ENCODE data around the gene PIP4K2A. TPM values are rescaled to one million over a fixed set of nuclear protein-coding genes. Genes with fewer than 3 reads are reported as not detected.

Gene PIP4K2A
- total RNA-seq, 1 experiment from 2014 or later, result 25.1 TPM

DNA sequence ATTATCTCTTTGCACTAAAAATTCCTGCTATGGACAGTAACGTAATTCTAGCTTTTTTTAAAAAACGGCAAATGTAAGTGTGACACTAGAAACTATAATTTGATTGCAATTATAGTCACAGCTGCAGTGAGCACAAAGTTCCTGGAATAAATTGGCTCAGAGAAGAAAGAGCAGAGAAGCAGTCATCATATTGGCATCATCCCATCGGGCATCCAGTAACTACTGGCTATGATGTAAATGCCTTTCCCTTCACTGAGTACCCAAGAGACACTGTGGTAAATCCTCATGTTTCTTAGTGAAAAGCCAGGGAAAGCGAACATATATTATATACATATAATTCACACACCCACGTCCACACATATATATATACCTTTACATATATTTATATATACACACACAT, 43.6 kb downstream of the PIP4K2A start:
- DNase-seq (ENCODE audit: extremely low read depth, low read depth), result no peak

GRCh38 chr10:22669163-22669711, 45.1 kb downstream of the PIP4K2A start:
- DNase-seq (ENCODE audit: extremely low read depth, low read depth), result no peak

DNA sequence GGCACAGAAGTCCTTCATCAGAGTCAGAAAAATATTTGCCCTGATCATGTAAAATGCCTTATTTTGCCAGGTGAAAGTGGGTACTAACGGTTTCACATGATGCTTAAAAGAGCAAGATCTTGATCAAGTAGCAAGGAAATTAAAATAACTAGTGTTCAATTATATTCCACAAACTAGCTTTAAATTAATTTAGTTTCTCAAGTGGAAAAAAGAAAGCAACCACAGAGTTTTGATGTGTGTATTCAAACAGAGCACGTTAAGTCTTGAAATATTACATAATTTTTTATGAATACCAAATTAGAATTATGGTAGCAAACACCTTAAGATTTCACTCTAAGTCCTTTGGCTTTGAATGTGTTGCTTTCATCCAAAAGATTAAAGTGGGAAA, 47.3 kb downstream of the PIP4K2A start:
- no peak for DNase-seq (ENCODE audit: extremely low read depth, low read depth)

DNA sequence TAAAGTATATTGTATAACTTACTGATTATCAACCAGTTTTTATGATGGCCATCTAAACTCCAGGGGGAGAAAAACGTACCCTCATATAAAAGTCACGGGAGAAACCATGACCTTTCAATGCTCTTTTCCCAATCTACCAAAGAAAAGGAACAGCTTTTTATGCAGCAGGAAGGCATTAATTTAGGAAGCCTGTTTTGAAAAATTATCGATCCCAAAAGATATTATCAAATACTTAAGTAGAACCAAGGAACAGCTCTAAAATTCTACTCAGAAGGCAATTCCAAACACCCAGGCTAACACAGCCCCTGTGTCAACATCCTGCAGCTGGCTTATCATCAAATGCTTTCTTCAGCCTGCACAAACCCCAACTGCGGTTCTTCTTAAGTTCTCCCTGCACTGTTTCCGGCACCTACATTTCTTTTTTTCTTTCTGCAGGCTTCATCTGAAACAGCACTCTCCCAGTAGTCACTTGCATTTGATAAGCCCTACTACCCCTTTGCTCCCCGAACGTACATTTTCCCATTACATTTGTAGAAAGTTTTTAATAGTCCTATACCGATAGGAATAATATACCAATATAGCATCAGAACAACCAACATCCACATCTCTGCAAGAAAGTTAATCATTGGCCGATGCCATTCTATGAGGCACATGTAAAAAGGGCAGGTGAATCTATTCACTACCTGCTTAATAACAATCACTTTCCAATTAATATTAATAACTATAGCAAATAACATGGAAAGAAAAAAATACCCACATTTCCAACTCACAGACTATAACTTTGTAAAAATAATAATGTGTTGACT, 47.9 kb downstream of the PIP4K2A start:
- DNase-seq (ENCODE audit: extremely low read depth, low read depth), result no peak

DNA sequence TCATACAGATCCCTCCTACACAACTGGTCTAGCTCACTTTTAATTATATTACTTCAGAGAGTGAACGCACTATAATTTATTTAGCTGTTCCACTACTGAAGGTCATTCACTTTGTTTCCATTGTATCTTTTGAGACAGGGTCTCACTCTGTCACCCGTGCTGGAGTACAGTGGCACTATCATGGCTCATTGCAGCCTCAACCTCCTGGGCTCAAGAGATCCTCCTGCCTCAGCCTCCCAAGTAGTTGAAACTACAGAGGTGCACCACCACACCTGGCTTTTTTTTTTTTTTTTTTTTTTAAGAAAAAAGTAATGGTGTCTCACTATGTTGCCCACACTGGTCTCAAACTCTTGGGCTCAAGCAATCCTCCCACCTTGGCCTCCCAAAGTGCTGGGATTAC, 49.0 kb downstream of the PIP4K2A start:
- DNase-seq (ENCODE audit: extremely low read depth, low read depth), result no peak

DNA sequence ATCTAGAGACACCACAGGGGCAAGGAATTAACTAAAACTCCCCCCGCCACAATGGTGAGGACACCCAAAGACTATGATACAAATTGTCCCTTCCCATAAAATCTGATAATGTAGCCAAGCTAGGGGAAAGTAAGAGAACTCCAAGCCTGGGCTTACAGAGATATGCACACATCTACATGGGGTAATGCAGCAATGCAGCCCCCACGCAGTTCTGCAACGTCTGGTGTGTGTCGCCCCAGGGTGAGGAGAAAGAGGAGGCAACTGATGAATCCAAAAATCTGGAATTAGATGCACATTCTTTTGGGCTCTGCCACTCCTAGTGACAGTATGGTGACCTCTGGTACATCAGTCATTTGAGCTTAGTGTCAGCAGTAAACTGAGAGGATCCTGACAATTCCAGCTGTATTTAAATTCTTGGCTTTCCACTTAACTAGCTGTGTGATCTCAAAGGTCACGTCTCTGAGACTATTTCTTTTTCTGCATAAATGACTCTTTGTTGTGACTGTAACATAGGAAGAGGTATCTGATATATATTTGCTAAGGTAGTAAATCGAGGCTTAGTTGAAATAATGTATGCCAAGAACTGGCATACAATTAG, 51.5 kb downstream of the PIP4K2A start:
- no peak for DNase-seq (ENCODE audit: extremely low read depth, low read depth)

- DNase-seq (ENCODE audit: extremely low read depth, low read depth), result no peak
Observed at GRCh38 chr10:22659866-22660265, 54.5 kb downstream of the PIP4K2A start.

- no peak for DNase-seq (ENCODE audit: extremely low read depth, low read depth)
Observed at GRCh38 chr10:22658745-22659410, 55.5 kb downstream of the PIP4K2A start.

DNA sequence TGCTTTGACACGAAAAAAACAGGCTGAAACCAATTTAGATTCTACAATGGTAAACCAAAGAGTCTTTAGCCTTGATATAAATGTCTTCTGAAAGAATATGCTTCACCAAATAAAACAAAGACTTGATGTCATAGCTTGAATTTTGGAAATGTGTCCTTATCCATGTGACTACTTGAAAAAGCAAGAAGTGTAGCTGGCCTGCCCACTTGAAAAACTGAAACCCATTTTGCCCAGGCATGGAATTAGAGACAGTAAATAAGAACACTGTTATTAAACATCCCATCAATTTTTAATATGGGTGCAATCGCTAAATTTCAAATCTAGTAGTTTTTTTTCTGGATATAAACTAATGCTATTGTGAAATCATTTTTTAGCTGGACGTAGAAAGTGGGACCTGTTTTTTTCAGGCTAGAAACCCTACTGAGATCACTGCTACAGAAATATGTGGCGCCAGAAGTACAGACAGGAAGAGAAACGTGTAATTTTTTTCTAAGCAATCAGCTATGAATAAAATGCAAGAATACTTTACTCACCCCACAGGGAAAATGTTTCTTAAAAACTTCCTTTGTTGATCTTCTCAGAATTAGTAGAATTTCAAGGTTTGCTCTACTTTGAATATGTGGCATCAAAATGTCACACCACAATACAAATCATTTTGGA, 56.7 kb downstream of the PIP4K2A start:
- DNase-seq (ENCODE audit: extremely low read depth, low read depth), result no peak

- no peak for DNase-seq (ENCODE audit: extremely low read depth, low read depth)
Observed at GRCh38 chr10:22657024-22657423, 57.4 kb downstream of the PIP4K2A start.

DNA sequence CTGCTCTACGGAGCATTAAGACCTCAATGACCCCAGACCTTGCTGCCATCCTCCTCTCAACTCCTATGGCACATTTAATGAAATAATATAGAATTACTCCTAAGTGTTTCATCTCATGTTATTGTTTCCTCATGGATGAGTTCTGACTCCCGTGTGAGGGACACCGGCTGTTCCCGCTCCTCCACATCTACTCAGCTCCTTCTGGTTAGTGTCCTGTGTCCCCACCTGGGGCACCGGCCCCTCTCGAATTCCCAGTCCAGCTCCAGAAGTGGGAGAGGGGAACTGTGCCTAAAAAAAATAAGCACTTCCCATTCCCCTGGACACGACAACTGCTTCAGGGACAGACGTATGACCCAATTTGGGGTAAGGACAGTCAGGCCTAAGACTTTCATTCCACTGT, 58.3 kb downstream of the PIP4K2A start:
- no peak for DNase-seq (ENCODE audit: extremely low read depth, low read depth)

GRCh38 chr10:22655312-22655981, 58.9 kb downstream of the PIP4K2A start:
- no peak for DNase-seq (ENCODE audit: extremely low read depth, low read depth)

- no peak for DNase-seq (ENCODE audit: extremely low read depth, low read depth)
Observed at GRCh38 chr10:22652988-22653481, 61.3 kb downstream of the PIP4K2A start.

DNA sequence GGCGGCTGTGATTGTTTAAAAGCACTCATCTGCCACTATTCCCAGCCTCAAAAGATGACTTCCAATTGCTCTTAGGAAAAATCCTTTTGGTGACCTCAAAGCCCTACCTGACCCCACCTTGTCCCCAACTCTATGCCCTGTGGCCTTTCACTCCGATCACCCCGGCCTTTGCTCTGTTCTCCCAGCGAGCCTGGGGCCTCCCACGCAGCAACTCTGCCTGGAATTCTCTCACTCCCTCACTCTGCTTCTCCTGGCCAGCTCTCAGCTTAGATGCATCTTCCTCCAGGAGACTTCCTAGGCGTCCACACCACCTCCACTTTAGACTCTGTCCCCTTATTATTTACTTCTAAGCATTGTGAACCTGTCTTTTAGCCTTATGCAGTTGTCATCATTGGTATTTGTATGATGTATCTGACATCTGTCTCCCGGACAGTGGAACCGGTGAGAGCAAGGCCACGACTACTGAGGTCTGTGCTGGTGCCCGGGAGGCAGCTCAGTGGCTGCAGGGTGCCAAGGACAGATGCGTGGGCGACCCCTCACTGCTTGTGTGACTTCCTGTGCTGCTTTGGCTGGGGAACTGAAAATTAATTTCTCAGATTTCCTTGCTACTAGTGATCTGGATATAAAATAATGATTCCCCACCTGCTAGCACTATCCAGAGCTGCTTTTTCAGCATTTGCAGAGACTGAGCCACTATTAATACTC, 63.0 kb downstream of the PIP4K2A start:
- no peak for DNase-seq (ENCODE audit: extremely low read depth, low read depth)

- DNase-seq (ENCODE audit: extremely low read depth, low read depth), result no peak
Observed at GRCh38 chr10:22649994-22650393, 64.4 kb downstream of the PIP4K2A start.

- no peak for DNase-seq (ENCODE audit: extremely low read depth, low read depth)
Observed at GRCh38 chr10:22649390-22649841, 65.0 kb downstream of the PIP4K2A start.

DNA sequence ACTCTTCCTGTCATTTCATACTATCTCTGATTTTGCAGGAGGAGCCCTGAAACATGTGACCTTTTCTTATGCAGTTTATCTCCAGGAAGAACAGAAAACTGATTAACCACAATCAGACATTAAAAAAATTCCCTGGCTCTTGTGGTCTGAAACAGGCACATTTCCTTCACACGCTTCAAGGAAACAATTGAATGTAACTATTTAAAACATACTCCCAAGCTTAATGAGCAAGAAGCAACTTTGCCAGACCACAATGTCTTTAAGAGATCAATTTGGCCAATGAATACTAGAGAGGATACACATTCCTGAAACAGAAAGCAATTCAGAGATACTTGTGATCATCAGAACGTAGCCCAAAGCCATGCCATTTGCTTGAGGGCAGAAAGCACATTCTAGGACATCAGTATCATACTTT, 65.8 kb downstream of the PIP4K2A start:
- no peak for DNase-seq (ENCODE audit: extremely low read depth, low read depth)

GRCh38 chr10:22647244-22647643, 67.1 kb downstream of the PIP4K2A start:
- no peak for DNase-seq (ENCODE audit: extremely low read depth, low read depth)

- DNase-seq (ENCODE audit: extremely low read depth, low read depth), result no peak
Observed at GRCh38 chr10:22646388-22646853, 68.0 kb downstream of the PIP4K2A start.
